HG02981 (cell line): ENCODE measurements around the gene ELMOD3.
A peak's percentile ranks its signal among the peaks of the same experiment; 100 is the strongest.

Experiments used
- ATAC-seq: cut with Tn5 transposase; IDR thresholded peaks from one replicate; pipeline ENCODE4 v1.9.1; 2021; ENCODE audit warnings: mild to moderate bottlenecking, moderate library complexity; ENCODE audit not compliant: unreplicated experiment

Gene ELMOD3

GRCh38 chr2:85422072-85422457, 67.5 kb downstream of the ELMOD3 start:
- ATAC-seq = no peak

- ATAC-seq = no peak
Measured at GRCh38 chr2:85423525-85423924, 69.0 kb downstream of the ELMOD3 start.

- no peak for ATAC-seq
Measured at GRCh38 chr2:85425588-85425987, 71.0 kb downstream of the ELMOD3 start.

GRCh38 chr2:85427300-85427835, 72.8 kb downstream of the ELMOD3 start:
- ATAC-seq = no peak

GRCh38 chr2:85428343-85428881, 73.8 kb downstream of the ELMOD3 start:
- no peak for ATAC-seq

- ATAC-seq = no peak
Measured at GRCh38 chr2:85429213-85429923, 74.8 kb downstream of the ELMOD3 start.

- no peak for ATAC-seq
Measured at GRCh38 chr2:85429924-85430289, 75.3 kb downstream of the ELMOD3 start.

GRCh38 chr2:85430752-85431569, 76.4 kb downstream of the ELMOD3 start:
- ATAC-seq = no peak

GRCh38 chr2:85431570-85432205, 77.1 kb downstream of the ELMOD3 start:
- no peak for ATAC-seq

- no peak for ATAC-seq
Measured at GRCh38 chr2:85433511-85434089, 79.0 kb downstream of the ELMOD3 start.

GRCh38 chr2:85434696-85435095, 80.1 kb downstream of the ELMOD3 start:
- no peak for ATAC-seq

- ATAC-seq = no peak
Measured at GRCh38 chr2:85435220-85435958, 80.8 kb downstream of the ELMOD3 start.

GRCh38 chr2:85435981-85436835, 81.6 kb downstream of the ELMOD3 start:
- ATAC-seq = no peak

- ATAC-seq = no peak
Measured at GRCh38 chr2:85436836-85437487, 82.4 kb downstream of the ELMOD3 start.

- ATAC-seq = peak; percentile 76
Measured at GRCh38 chr2:85437488-85438200, 83.1 kb downstream of the ELMOD3 start.

- ATAC-seq = no peak
Measured at GRCh38 chr2:85438201-85439024, 83.8 kb downstream of the ELMOD3 start.

- no peak for ATAC-seq
Measured at GRCh38 chr2:85439025-85439472, 84.5 kb downstream of the ELMOD3 start.
